HL-60 (cell line): ENCODE results near the gene LRRC1.

ENCODE experiments used
- DNase-seq, 2 experiments: peaks; one replicate each; pipeline ENCODE4 v3.0.0-alpha.2; 2010 to 2020; ENCODE audit warnings: low read depth in 1 of 2, low spot score in 1 of 2
- H3K27ac ChIP-seq: fragments of 250-450 bp; sonication (Bioruptor Pico); replicated peaks from 2 replicates; pipeline ENCODE4 v1.5.1; 2020; ENCODE audit warnings: mild to moderate bottlenecking, moderate library complexity
- H3K27me3 ChIP-seq: fragments of 250-450 bp; sonication (Bioruptor Pico); 2 replicates; pipeline ENCODE4 v1.5.1; 2021; ENCODE audit warnings: mild to moderate bottlenecking, moderate library complexity; ENCODE audit not compliant: insufficient read depth, poor library complexity, severe bottlenecking
- H3K4me3 ChIP-seq: replicated peaks from 2 replicates; pipeline ENCODE4 v1.5.1; 2011; ENCODE audit warnings: mild to moderate bottlenecking, control low read depth, low read length; ENCODE audit not compliant: insufficient read depth
- GABPA ChIP-seq: IDR thresholded peaks from 2 replicates; pipeline ENCODE4 v1.6.1; 2012; ENCODE audit warnings: low read depth
- POLR2AphosphoS5 ChIP-seq: IDR thresholded peaks from 2 replicates; pipeline ENCODE4 v1.6.1; 2012; ENCODE audit warnings: low read depth
- SPI1 ChIP-seq: IDR thresholded peaks from 2 replicates; pipeline ENCODE4 v1.6.1; 2012; ENCODE audit warnings: low read depth, mild to moderate bottlenecking, borderline replicate concordance
- TF ChIP-seq, protein P1 (sequence below): IDR thresholded peaks from one replicate; pipeline ENCODE4 v1.5.1; 2011; ENCODE audit warnings: low read length, control low read depth, inconsistent platforms; ENCODE audit not compliant: insufficient read depth
- TF ChIP-seq, protein P2 (sequence below): IDR thresholded peaks from 2 replicates; pipeline ENCODE4 v1.6.1; 2012; ENCODE audit warnings: low read depth; ENCODE audit not compliant: insufficient replicate concordance

The LRRC1 gene

DNA sequence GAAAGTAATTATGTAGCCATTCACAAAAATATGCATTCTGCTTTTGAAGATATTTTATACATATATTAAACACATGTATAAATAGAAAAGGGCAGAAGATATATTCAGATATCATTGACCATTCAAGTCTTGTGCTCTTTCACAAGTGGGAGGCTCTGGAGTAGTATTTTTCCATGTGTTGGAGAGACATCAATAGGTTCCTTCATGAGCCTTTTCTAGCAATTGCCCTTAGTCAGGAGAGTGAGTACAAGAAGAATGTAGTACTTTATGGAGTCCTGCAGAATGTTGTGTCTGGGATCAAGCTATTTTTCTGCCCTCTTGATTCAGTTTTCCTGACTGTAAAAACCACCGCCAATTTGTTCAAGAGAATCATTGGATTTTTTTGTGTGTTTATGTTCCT lies 117.9 kb downstream of the LRRC1 start:
- H3K4me3 ChIP-seq, result no peak overlapping the region
- TF ChIP-seq POLR2AphosphoS5, result no peak
- TF ChIP-seq SPI1, result no peak
- TF ChIP-seq GABPA, result no peak
- TF ChIP-seq, protein P1, sequence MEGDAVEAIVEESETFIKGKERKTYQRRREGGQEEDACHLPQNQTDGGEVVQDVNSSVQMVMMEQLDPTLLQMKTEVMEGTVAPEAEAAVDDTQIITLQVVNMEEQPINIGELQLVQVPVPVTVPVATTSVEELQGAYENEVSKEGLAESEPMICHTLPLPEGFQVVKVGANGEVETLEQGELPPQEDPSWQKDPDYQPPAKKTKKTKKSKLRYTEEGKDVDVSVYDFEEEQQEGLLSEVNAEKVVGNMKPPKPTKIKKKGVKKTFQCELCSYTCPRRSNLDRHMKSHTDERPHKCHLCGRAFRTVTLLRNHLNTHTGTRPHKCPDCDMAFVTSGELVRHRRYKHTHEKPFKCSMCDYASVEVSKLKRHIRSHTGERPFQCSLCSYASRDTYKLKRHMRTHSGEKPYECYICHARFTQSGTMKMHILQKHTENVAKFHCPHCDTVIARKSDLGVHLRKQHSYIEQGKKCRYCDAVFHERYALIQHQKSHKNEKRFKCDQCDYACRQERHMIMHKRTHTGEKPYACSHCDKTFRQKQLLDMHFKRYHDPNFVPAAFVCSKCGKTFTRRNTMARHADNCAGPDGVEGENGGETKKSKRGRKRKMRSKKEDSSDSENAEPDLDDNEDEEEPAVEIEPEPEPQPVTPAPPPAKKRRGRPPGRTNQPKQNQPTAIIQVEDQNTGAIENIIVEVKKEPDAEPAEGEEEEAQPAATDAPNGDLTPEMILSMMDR, result no peak
- TF ChIP-seq, protein P2, sequence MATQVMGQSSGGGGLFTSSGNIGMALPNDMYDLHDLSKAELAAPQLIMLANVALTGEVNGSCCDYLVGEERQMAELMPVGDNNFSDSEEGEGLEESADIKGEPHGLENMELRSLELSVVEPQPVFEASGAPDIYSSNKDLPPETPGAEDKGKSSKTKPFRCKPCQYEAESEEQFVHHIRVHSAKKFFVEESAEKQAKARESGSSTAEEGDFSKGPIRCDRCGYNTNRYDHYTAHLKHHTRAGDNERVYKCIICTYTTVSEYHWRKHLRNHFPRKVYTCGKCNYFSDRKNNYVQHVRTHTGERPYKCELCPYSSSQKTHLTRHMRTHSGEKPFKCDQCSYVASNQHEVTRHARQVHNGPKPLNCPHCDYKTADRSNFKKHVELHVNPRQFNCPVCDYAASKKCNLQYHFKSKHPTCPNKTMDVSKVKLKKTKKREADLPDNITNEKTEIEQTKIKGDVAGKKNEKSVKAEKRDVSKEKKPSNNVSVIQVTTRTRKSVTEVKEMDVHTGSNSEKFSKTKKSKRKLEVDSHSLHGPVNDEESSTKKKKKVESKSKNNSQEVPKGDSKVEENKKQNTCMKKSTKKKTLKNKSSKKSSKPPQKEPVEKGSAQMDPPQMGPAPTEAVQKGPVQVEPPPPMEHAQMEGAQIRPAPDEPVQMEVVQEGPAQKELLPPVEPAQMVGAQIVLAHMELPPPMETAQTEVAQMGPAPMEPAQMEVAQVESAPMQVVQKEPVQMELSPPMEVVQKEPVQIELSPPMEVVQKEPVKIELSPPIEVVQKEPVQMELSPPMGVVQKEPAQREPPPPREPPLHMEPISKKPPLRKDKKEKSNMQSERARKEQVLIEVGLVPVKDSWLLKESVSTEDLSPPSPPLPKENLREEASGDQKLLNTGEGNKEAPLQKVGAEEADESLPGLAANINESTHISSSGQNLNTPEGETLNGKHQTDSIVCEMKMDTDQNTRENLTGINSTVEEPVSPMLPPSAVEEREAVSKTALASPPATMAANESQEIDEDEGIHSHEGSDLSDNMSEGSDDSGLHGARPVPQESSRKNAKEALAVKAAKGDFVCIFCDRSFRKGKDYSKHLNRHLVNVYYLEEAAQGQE, result no peak
- H3K27me3 ChIP-seq, result no peaks in the 10 kb centered on the region
- DNase-seq, result no peak
- H3K27ac ChIP-seq, result no peak overlapping the region

DNA sequence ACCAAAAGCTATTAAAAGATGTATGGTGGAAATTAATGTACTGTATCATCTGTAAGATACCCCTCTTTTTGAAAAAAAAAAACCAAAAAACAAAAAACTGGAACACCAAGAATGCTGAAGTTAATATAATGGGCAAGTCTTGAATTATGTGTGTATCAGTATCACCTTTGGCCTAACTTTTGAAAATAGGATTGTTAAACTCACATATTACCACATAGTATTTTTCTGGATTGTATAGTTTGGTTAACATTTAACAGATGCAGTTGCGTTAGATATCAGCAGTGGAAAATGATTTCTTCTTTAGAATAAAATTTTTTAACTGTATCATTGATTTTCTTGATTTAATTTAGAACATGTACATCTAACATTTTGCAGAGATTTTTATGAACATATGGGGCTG lies 118.5 kb downstream of the LRRC1 start:
- Histone ChIP-seq H3K27me3 (no peaks in the 10 kb centered on the region), H3K4me3 (no peak overlapping the region), H3K27ac (no peak overlapping the region)
- no peak for DNase-seq
- TF ChIP-seq, protein P1, result no peak
- no peak for TF ChIP-seq GABPA
- TF ChIP-seq, protein P2, result no peak
- no peak for TF ChIP-seq SPI1
- no peak for TF ChIP-seq POLR2AphosphoS5

DNA sequence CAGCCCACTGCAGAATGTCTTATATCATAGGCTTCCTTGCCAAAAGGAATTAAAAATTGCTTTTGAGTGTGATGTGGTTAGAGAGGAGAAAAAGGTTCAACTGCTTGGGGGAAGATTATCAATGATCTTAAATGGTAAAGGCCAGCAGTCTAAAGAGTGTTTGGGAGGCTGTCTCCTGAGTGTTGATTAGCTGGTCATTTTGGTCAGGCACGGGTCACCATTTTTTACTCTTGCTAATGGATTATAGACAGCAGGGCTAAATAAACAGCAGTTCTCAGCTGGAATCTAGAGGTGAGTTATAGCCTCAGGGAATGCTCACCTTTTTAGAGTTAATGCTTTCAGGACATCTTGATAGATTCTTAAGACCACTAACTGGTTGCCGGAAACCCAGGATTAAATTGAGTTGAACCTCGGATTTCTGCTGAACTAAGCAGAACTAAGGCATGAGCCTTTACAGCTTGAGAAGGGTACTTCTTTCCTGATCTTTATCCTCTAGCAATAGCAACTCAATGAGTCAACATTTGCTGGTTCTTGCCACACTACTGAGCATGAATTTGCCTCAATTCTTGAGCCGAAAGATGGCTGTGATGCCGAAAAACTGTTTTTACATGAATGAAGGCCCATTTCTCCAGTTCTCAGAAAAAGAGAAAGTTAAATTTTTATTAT lies 120.4 kb downstream of the LRRC1 start:
- no peak overlapping the region for H3K27ac ChIP-seq
- no peak for DNase-seq

More for the DNA sequence above, 120.4 kb downstream of the LRRC1 start:
- Histone ChIP-seq H3K4me3 (no peak overlapping the region), H3K27me3 (no peaks in the 10 kb centered on the region)
- TF ChIP-seq SPI1 (no peak), POLR2AphosphoS5 (no peak), GABPA (no peak)
- TF ChIP-seq, protein P1, result no peak
- TF ChIP-seq, protein P2, result no peak
